22Rv1 (cell line): ENCODE results near the gene NSMCE1.

Experiments
- H3K27ac ChIP-seq: fragments of 450-650 bp; 2 replicates; pipeline ENCODE4 v1.5.1; 2017
- CTCF ChIP-seq: fragments of 450-650 bp; IDR thresholded peaks from 2 replicates; pipeline ENCODE4 v1.5.1; 2017; ENCODE audit warnings: mild to moderate bottlenecking
- ZFX ChIP-seq: fragments of 450-650 bp; IDR thresholded peaks from 2 replicates; pipeline ENCODE4 v1.6.1; 2017; ENCODE audit warnings: antibody characterized with exemption, borderline replicate concordance

NSMCE1 gene

GRCh38 chr16:27179500-27180072 is 89.0 kb downstream of the NSMCE1 start:
- TF ChIP-seq ZFX (no peak), CTCF (peak; percentile 89)
- H3K27ac ChIP-seq = no peak overlapping the region

GRCh38 chr16:27177031-27177774 is 91.4 kb downstream of the NSMCE1 start:
- no peak overlapping the region for H3K27ac ChIP-seq
- TF ChIP-seq CTCF = no peak
- no peak for TF ChIP-seq ZFX

GRCh38 chr16:27175888-27176287 is 92.7 kb downstream of the NSMCE1 start:
- H3K27ac ChIP-seq = no peak overlapping the region
- TF ChIP-seq CTCF = no peak
- no peak for TF ChIP-seq ZFX
